ENCODE measurements around the gene CBX4.

GRCh38 chr17:79825580-79825921 is 13.7 kb downstream of the CBX4 start:
- TF ChIP-seq SIN3A (IDR thresholded peaks at IDR 0.05; ENCODE audit: borderline replicate concordance, insufficient read depth, low read length) (no peak), POLR2AphosphoS5 (IDR thresholded peaks at IDR 0.05; ENCODE audit: low read depth, low read length) (no peak), REST (IDR thresholded peaks at IDR 0.05; ENCODE audit: insufficient read depth in 1 of 2, low read depth in 2 of 2, low read length in 2 of 2) (no peak), TAF1 (IDR thresholded peaks at IDR 0.05; ENCODE audit: borderline replicate concordance, insufficient read depth, low read length) (no peak), FOXP2 (optimal IDR thresholded peaks at IDR 0.05; ENCODE audit: borderline replicate concordance, extremely low read depth, extremely low read length, insufficient read depth) (no peak)
